RPMI8226 (cell line): ENCODE data around the gene RFX6.
A peak's percentile ranks its signal among the peaks of the same experiment; 100 is the strongest.
"Not testable (repeated sequence)": the region's sequence is repeated elsewhere in the genome, so short reads cannot be mapped to it uniquely, and the experiment has no call there.

Source experiments
- DNase-seq: peaks from one replicate; pipeline ENCODE4 v3.0.0-alpha.2; 2015

RFX6 gene, protein sequence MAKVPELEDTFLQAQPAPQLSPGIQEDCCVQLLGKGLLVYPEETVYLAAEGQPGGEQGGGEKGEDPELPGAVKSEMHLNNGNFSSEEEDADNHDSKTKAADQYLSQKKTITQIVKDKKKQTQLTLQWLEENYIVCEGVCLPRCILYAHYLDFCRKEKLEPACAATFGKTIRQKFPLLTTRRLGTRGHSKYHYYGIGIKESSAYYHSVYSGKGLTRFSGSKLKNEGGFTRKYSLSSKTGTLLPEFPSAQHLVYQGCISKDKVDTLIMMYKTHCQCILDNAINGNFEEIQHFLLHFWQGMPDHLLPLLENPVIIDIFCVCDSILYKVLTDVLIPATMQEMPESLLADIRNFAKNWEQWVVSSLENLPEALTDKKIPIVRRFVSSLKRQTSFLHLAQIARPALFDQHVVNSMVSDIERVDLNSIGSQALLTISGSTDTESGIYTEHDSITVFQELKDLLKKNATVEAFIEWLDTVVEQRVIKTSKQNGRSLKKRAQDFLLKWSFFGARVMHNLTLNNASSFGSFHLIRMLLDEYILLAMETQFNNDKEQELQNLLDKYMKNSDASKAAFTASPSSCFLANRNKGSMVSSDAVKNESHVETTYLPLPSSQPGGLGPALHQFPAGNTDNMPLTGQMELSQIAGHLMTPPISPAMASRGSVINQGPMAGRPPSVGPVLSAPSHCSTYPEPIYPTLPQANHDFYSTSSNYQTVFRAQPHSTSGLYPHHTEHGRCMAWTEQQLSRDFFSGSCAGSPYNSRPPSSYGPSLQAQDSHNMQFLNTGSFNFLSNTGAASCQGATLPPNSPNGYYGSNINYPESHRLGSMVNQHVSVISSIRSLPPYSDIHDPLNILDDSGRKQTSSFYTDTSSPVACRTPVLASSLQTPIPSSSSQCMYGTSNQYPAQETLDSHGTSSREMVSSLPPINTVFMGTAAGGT

DNA sequence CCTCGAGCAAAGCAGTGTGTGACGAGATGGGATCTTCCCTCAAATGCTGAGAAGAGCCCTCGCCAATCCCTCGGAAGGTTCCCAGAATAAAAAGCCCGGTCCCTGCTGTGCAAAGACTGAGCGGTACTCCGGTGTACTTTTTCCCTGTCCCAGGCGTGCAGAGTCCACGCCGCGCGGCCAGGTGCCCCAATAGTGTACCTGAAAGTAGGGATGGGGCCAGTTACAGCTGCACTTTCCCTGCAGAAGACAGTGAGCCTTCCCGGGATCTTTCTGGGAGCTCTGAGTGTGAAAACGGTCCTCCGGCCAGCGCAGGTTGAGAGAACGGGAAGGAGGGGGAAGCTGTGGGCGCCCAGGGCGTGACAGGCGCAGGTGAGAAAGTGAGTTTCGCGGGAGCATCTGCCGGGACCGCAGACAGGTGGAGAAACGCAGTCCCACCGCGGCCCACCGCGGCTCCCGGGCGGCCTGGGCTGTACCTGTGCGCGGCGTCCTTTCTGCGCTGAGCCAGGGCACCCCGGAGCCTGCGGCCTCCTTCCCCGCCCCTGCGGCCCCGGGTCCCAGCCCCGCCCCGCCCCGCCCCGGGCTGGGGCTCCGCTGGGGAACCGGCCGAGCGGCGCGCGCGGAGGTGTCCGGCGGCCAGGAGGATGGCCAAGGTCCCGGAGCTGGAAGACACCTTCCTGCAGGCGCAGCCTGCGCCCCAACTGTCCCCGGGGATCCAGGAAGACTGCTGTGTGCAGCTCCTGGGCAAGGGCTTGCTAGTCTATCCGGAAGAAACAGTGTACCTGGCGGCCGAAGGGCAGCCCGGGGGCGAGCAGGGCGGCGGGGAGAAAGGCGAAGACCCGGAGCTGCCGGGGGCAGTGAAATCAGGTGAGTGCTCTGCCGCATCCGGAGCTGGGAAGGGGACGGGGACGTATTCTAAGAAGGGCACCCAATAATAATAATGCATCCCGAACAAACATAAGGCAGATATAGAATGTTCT is at the start of gene RFX6:
TSS of gene RFX6 (plus strand) at position 608 of the 977 bp plus-strand sequence. CDS start at position 642, 34 bp downstream.
- no peak for DNase-seq

DNA sequence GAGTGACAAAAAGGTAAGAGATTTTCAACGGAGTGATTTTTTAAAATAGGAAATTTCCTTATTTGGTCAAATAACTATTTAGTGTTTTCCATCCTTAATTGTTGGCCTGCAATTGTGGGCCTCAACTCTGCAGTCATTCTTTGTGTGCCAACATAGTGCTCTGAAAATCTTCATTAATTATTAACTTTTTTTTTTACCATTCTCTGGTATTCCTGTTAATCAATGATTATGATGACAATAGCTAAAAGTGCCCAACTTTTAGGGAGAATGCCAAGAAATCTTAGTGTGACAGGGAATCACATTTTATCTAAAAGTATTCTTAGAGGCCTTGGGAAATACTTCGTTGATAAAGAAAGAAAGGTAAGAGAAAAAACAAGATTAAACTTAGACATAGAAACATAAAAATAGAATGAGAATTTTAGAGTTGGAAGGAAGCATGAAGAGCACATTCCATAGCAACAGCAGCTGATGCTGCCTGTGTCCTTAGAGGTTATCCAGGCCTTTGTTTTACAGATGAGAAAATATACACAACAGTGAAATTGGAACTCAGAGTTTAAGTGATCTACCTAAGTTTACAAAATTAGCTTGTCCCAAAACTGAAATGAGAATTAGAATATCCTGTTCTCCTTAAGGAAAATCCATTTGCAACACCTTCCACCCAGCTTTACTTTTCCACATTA is 49.3 kb upstream of the RFX6 start:
- no peak for DNase-seq

DNA sequence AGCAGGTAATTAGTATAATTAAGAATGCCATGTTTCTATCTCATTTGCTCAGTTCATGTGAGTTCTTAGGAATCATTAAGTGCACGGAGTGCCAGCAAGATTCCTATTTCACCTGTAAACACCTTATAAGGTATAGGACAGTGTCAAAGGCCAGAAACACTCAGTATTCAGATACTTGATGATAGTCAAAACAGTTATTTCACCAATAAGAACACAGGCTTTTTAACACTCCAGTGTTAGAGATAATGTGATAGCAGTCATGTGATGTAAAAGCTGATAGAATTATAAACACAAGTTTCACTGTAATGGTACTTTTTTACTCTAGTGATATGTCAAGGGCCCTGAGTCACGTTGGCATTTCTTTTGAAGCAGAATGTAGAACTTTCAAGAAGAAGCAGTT is 48.1 kb upstream of the RFX6 start, which contains the start of gene GPRC6A:
TSS of gene GPRC6A (minus strand) at position 101 of the 400 bp plus-strand sequence. CDS start at position 31, 70 bp downstream.
- no peak for DNase-seq

DNA sequence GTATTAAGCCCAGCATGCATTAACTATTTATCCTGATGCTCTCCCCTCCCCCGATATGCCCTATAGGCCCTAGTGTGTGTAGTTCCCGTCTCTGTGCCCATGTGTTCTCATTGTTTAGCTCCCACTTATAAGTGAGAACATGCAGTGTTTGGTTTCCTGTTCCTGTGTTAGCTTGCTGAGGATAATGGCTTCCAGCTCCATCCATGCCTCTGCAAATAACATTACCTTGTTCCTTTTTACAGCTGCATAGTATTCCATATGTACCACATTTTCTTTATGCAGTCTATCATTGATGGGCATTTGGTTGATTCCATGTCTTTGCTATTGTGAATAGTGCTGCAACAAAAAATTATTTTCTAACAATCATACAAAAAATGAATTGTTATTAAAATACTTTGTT is 42.5 kb upstream of the RFX6 start:
- DNase-seq = not testable (repeated sequence)

DNA sequence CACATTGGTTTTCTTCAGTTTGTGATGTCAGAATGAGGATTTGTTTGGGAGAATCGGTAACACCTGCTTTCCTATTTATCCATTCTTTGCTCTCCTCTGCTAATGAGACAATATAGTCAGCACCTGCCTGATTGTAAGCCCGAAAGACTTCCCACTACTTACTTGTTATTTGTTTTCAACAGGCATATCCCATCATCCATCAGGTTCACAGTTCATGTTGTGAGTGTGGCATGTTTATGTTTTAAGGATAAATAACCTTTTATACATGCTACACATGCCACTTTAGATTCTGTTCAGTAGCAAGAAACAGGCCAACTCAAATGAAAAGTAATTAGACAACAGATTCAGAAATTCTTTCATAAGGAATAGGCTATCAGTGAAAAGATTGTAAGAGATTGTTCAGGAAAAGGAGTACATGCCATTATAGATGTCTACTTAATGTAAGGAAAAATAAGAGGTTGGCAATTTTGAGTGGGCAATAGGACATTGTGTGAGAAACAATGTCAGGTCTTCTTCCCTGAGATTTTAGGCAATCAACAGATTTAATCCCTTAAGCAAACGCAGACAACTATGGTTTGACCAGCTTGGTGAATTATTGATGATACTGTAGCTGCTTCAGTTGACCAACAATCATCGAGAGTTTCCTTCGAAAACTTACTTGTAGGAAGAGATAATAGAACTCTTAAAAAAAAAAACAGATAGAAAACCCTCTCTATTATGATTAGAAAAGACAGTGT is 40.3 kb upstream of the RFX6 start:
- no peak for DNase-seq

DNA sequence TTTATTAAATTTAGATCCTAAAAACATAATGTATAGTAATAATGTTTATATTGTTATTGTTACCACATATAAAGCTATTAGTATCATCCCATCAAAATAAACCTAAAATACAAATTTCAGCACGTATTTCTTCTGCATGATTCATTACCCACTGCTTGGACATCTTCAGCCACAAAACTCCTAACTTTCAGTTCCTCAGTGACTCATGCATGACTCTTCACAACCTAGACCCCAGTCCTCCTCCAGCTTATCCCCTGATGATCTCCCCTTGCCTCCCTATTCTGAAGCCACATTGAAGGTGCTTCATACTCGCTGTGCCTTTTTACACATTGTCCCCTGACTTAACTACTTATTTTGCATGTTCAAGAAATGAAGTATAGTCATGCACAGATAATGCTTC is 37.0 kb upstream of the RFX6 start:
- DNase-seq = no peak

DNA sequence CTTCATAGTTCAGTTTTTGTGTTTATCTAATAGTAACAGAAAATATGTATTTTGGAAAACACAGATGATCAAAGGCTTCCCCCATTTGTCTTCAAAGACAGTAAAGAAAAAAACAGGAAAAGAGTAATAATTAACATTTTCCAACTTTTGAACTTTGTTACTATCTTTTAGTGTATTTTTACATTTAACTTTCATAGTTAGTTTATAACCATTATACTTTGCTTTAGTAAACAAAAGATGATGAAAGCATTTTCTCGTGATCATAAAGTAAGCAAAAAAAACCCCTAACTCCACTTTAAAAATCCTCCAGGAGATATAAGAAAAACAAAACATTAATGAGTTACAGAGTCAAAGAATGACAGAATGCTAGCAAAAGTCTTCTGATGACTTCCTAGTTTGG is 34.6 kb upstream of the RFX6 start:
- DNase-seq = no peak

DNA sequence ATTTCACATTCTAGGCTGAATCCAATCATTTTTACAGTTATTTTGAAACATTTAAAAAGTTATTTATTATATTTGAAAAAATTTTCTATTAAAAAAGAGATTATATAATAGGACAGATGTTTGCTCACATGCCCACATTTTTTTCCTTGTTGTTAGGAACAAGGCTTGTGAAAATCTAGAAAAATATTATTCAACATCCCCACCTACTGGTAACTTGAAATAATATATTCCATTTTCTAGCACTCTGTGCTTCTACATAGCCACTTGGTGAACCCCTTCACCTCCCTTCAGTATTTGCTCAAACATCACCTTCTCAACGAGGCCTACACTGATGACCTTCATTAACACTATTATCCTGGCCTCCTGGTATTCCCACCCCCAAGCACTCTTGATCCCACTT is 29.8 kb upstream of the RFX6 start:
- peak; percentile 5 for DNase-seq

DNA sequence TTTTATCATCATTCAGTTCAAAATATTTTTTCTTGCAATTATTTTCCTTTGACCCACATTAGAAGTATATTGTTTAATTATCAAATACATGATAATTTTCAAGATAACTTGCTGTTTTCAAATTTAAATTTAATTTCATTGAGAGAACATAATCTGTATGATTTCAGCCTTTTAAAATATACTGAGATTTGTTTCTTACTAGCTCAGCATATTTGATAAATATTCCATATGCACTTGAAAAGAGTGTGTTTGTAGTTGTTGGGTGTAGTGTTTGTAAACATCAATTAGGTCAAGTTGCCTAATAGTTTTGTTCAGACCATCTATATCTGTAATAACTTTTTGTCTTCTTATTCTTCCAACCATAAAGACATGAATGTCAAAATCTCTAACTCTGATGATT is 19.0 kb upstream of the RFX6 start:
- DNase-seq = no peak

DNA sequence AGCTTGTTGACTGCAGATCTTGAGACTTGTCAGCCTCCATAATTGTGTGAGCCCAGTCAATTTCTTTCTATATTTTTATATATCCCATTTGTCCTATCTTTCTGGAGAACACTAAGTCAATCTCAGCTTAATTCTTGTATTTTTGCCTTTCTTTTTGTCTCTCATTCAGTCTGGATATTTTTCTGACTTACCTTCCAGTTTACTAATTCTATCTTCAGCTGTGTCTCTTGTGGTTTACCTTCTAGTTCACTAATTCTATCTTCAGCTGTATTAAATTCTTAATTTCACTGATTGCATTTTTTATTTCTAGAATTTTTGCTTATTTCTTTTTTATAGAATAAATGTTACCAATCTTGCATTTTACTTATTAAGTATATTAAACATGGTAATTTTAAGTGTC is 17.8 kb upstream of the RFX6 start:
- no peak for DNase-seq

DNA sequence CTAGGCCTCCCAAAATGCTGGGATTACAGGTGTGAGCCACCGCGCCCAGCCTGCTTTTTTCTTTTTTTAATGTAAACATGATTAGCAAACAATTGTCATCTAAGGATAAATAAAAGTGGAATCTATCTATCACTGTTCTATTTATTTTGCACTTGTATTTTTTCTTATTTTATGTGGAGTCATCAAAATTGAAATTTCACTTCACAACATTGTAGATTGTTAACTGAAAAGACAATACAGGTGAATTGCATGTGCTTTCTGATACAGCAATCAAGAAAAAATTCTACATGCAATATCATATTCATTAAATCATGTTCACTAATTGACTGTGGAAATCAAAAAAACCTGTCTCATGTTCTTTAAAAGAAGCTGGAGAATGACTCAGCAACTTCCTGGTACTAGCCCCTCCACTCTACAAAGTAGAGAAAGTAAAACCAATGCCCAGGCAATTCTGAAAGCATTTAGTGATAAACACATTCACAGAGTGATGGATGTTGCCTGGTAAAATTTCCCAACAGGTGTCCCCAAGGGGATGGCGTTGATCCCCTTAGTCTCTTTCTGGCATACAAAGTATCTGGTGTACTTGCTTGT is 10.7 kb upstream of the RFX6 start:
- DNase-seq = peak; percentile 32

DNA sequence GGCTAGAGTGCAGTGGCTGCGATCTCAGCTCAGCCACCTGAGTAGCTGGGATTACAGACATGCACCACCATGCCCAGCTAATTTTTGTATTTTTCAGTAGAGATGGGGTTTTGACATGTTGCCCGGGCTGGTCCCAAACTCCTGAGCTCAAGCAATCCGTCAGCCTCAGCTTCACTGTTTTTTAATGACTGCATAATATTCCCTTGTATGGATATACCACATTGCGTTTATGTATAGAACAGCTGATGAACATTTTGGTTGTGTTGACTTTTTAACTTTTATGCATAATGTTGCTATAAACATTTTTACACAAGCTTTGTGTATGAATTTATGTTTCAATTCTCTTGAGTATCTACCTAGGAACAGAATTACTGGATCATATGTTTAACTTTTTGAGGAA is 4.3 kb upstream of the RFX6 start:
- DNase-seq = no peak

DNA sequence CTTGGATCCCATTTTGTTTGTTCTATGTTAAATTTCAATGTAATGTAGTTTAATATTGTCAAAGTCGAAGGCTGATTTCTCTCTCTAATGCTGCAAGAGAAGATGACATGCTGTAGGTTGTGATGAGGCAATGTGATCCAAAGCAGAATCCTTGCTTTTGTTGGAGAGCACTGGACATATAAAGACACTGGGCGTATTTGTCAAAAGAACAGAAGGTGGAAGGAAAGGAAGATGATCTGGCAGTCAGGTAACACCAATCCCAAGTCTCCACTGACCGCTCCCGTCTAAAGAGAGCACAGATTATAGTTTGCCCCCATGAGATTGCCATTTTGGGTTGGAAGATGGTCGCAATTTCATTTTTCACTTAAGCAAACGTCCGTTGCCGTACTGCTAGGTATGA is 935 bp upstream of the RFX6 start:
- no peak for DNase-seq

DNA sequence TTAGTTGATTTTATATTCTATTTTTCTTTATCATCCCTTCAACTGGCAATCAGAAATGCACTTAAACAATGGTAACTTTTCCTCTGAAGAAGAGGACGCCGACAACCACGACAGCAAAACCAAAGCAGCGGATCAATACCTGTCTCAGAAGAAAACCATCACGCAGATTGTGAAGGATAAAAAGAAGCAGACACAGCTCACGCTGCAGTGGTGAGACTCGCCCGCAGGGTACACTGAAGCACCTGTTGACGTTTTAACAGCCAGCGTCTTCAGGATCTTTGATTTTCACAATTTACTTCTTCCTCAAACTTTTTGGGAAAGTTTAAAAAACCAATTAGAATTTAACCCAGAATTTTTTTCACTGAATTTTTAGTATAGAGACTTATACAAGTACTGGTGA is 701 bp downstream of the RFX6 start:
- no peak for DNase-seq

DNA sequence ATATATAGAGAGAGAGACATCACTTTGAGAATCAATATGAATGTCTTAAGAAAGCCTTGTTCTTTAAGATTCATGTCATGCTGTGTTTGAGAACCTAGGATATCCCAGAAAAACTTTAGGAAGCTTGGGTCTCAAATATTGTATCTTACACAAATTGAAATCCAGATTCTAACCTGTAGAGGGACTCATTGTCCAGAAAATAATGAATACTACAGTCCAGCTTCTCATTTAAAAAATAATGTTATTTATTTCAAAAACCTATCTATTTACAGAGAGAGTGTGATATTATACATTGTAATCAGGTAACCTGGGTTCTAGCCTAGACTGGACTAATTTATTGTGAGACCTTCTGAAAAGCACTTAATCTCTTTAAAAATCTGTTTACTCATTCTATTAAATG is 4.2 kb downstream of the RFX6 start:
- no peak for DNase-seq

DNA sequence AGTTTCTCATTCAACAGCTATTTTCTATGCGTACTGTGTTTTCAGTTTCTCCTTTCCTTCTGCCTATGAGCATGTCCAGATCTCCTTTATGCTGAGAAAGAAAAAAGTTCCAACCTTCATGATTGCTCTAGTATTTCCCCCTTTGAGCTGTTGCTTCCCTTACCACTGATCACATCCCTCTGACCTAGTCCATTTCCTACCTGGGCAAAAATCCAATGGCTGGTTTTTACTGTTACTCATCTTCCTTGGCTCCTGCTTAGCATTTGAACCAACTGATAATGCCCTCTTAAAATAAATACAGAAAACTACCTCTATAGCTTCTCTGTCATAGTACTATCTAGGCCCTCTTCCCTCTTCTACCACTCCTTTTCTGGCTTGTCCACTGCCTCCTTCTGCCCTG is 6.0 kb downstream of the RFX6 start:
- no peak for DNase-seq

DNA sequence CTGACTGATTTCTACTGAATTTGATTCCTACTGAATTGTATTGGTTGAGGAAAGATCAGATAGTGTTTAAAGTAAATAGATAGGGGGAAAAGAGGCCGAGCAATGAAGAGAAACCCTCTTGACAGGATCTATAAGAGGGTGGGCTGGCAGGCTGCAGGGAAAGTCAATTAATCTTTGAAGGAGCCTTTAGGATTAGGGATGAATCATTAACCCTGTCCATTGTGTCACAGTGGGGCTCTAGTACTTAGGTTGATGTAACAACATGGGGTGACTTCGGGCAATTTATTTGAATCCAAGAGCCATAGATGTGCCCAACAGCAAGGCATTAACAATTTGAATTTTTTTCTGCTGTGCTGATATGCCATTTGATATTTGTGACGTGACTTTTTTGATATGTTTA is 7.5 kb downstream of the RFX6 start:
- DNase-seq = no peak

DNA sequence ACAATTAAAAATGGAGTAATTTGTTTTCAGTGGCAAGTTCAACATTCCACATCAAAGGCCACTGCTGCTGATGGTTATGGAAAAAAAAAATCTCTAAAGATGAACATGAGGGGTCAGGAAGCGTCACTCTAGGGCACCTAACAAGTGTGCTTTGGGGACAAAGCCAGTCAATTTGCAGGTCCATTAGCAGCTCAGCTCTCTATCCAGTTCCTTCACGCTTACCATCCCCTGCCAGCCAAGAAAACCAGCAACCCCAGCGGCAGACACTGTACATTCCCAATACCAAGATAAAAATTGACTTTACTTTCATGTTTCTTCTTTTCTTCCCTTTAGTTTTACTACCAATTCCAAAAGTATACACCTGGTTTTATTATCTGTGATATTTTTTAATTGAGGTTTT is 10.1 kb downstream of the RFX6 start:
- DNase-seq = no peak

DNA sequence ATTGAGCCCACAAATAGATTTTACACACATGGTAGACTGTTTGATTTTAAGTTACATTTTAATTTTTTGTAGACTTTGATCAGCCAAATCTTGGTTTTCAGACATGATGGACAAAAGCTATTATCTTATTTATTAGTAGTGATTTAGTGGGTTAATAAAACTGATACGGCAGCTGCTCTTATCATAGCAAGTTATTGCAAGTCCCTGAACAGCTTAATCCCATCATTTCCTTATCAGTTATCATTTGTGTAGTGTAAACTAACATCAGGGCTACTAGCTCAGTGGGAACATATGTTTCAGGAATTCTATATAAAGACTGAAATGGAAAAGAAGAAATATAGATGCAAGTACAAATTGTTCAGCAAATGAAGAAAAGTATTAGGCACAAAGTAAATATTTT is 10.9 kb downstream of the RFX6 start:
- DNase-seq = no peak

DNA sequence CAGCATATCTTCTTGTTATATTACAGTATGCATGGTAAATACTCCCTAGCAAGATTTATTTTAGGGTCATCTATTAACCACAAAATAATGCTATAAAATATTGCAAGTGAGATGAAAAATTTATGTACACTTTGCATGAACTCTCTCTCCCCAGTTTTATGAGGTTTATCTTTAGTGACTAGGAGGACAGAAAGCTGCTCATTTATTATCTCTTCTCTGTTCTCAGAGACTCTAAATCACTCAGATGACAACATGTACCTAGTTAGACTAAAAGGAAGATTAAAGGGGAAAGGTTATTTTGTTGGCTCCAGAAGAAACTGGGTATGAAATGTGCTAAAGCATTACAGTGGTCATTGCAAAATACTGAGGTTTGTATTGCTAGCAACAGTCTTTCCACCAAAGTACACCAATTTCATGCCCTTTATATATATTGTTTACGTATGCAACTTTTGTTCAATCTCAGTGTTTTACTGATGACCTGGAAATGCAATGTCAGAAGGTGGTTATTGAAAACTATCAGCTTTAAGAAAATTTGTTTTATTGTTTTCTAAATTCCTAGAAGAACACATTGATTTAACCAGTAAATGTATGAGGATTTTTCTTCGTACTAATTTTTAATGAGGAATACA is 11.8 kb downstream of the RFX6 start:
- DNase-seq = no peak
